IPS-18c (cell line): ENCODE results near the gene DLX4.

Experiments used
- H3K4me3 ChIP-seq: 2 replicates; pipeline ENCODE4 v1.7.0; 2013; ENCODE audit warnings: low read depth, mild to moderate bottlenecking, low read length, moderate library complexity; ENCODE audit not compliant: insufficient read depth
- H3K9me3 ChIP-seq: one replicate; pipeline ENCODE4 v1.6.1; 2013; ENCODE audit warnings: mild to moderate bottlenecking, low read length, moderate library complexity; ENCODE audit not compliant: control insufficient read depth, insufficient read depth

Gene DLX4

GRCh38 chr17:49963626-49964302 is 5.2 kb upstream of the DLX4 start:
- peak overlapping the region; percentile 38 for H3K4me3 ChIP-seq
- peaks cover 2% of the 10 kb centered on the region for H3K9me3 ChIP-seq

GRCh38 chr17:49964303-49964768 is 4.7 kb upstream of the DLX4 start:
- peaks cover 2% of the 10 kb centered on the region for H3K9me3 ChIP-seq
- H3K4me3 ChIP-seq: peak overlapping the region; percentile 38

- H3K4me3 ChIP-seq: peak overlapping the region; percentile 42
- H3K9me3 ChIP-seq: peaks cover 2% of the 10 kb centered on the region
Observed at GRCh38 chr17:49964769-49965523, 4.0 kb upstream of the DLX4 start.

- H3K9me3 ChIP-seq: peaks cover 2% of the 10 kb centered on the region
Observed at GRCh38 chr17:49965524-49965909, 3.5 kb upstream of the DLX4 start.

GRCh38 chr17:49966767-49967166 is 2.2 kb upstream of the DLX4 start:
- Histone ChIP-seq H3K9me3 (peaks cover 2% of the 10 kb centered on the region), H3K4me3 (no peak overlapping the region)

More at GRCh38 chr17:49965524-49965909, 3.5 kb upstream of the DLX4 start:
- H3K4me3 ChIP-seq: peak overlapping the region; percentile 42

- Histone ChIP-seq H3K9me3 (peaks cover 2% of the 10 kb centered on the region), H3K4me3 (no peak overlapping the region)
Observed at GRCh38 chr17:49967205-49967604, 1.8 kb upstream of the DLX4 start.

GRCh38 chr17:49967621-49968404 is 1.2 kb upstream of the DLX4 start:
- Histone ChIP-seq H3K4me3 (peak overlapping the region; percentile 70; the same call in 1 of the 2 replicates), H3K9me3 (peaks cover 2% of the 10 kb centered on the region)

GRCh38 chr17:49968405-49969133 is 421 bp upstream of the DLX4 start:
- Histone ChIP-seq H3K9me3 (peaks cover 2% of the 10 kb centered on the region), H3K4me3 (peak overlapping the region; percentile 70)

GRCh38 chr17:49969795-49970389 is 902 bp downstream of the DLX4 start:
- Histone ChIP-seq H3K4me3 (peak overlapping the region; percentile 70; the same call in 1 of the 2 replicates), H3K9me3 (peaks cover 2% of the 10 kb centered on the region)

GRCh38 chr17:49970498-49970897 is 1.5 kb downstream of the DLX4 start:
- 0 out of 2 replicates have a peak overlapping the region, but pooled peaks have one; percentile 4 for H3K4me3 ChIP-seq

GRCh38 chr17:49971199-49971847 is 2.3 kb downstream of the DLX4 start:
- Histone ChIP-seq H3K4me3 (peak overlapping the region; percentile 40), H3K9me3 (peaks cover 2% of the 10 kb centered on the region)

More at GRCh38 chr17:49970498-49970897, 1.5 kb downstream of the DLX4 start:
- H3K9me3 ChIP-seq: peaks cover 2% of the 10 kb centered on the region

- peak overlapping the region; percentile 40 for H3K4me3 ChIP-seq
- H3K9me3 ChIP-seq: peaks cover under 1% of the 10 kb centered on the region
Observed at GRCh38 chr17:49971848-49972485, 3.0 kb downstream of the DLX4 start.

- H3K9me3 ChIP-seq: no peaks in the 10 kb centered on the region
- peak overlapping the region; percentile 40 for H3K4me3 ChIP-seq
Observed at GRCh38 chr17:49972486-49973270, 3.7 kb downstream of the DLX4 start.

- Histone ChIP-seq H3K9me3 (no peaks in the 10 kb centered on the region), H3K4me3 (peak overlapping the region; percentile 40)
Observed at GRCh38 chr17:49973271-49973615, 4.3 kb downstream of the DLX4 start.

- Histone ChIP-seq H3K9me3 (no peaks in the 10 kb centered on the region), H3K4me3 (0 out of 2 replicates have a peak overlapping the region, but pooled peaks have one; percentile 4)
Observed at GRCh38 chr17:49975531-49975930, 6.5 kb downstream of the DLX4 start.
